HepG2 (cell line): ENCODE data around the gene VWA7. TPM values are rescaled to one million over a fixed set of nuclear protein-coding genes. Genes with fewer than 3 reads are reported as not detected.

Source experiments
- ARHGAP35 ChIP-seq: sonication (generic); formaldehyde crosslinking; IDR thresholded peaks from 2 replicates; pipeline ENCODE4 v1.9.0; 2022; ENCODE audit warnings: mild to moderate bottlenecking, inconsistent platforms, moderate library complexity, missing genetic modification reagents, borderline replicate concordance
- ARNT2 ChIP-seq: sonication (generic); formaldehyde crosslinking; IDR thresholded peaks from 2 replicates; pipeline ENCODE4 v1.8.0; 2022; ENCODE audit warnings: mild to moderate bottlenecking, low read depth, missing genetic modification reagents, moderate library complexity
- ATF4 ChIP-seq, 2 experiments: fragments of 450-650 bp in 1 of 2; sonication (generic) in 1 of 2; formaldehyde crosslinking; IDR thresholded peaks; 2 replicates each; pipeline versions ENCODE4 v1.5.0 to v1.8.0; 2020 to 2022; ENCODE audit warnings: mild to moderate bottlenecking in 1 of 2, missing genetic modification reagents in 1 of 2
- EEA1 ChIP-seq: sonication (generic); formaldehyde crosslinking; IDR thresholded peaks from 2 replicates; pipeline ENCODE4 v1.5.1; 2020; ENCODE audit warnings: mild to moderate bottlenecking, missing genetic modification reagents, borderline replicate concordance
- ELF3 ChIP-seq: IDR thresholded peaks from 2 replicates; pipeline ENCODE4 v1.6.1; 2016; ENCODE audit warnings: missing genetic modification reagents, missing compliant biosample characterization
- HNF1B ChIP-seq: sonication (generic); formaldehyde crosslinking; IDR thresholded peaks from 2 replicates; pipeline ENCODE4 v1.5.1; 2020; ENCODE audit warnings: mild to moderate bottlenecking, moderate library complexity, missing genetic modification reagents
- ISL2 ChIP-seq: sonication (generic); formaldehyde crosslinking; IDR thresholded peaks from 2 replicates; pipeline ENCODE4 v1.5.0; 2020; ENCODE audit warnings: missing genetic modification reagents
- NCOR1 ChIP-seq: fragments of 200-600 bp; sonication (generic); IDR thresholded peaks from 2 replicates; pipeline ENCODE4 v1.7.0; 2017; ENCODE audit warnings: antibody characterized with exemption, low read length, borderline replicate concordance
- PHF8 ChIP-seq: sonication (generic); formaldehyde crosslinking; IDR thresholded peaks from 2 replicates; pipeline ENCODE4 v1.5.0; 2020; ENCODE audit warnings: missing genetic modification reagents
- PRDM4 ChIP-seq: sonication (generic); formaldehyde crosslinking; IDR thresholded peaks from 2 replicates; pipeline ENCODE4 v1.9.0; 2021; ENCODE audit warnings: missing genetic modification reagents, borderline replicate concordance
- SCMH1 ChIP-seq: sonication (generic); formaldehyde crosslinking; IDR thresholded peaks from 2 replicates; pipeline ENCODE4 v1.9.0; 2021; ENCODE audit warnings: missing genetic modification reagents, mild to moderate bottlenecking, borderline replicate concordance
- SMAD1 ChIP-seq: sonication (generic); formaldehyde crosslinking; IDR thresholded peaks from 2 replicates; pipeline ENCODE4 v1.4.0; 2020; ENCODE audit warnings: missing genetic modification reagents, low read depth, mild to moderate bottlenecking, borderline replicate concordance
- SMARCC2 ChIP-seq: fragments of 450-650 bp; IDR thresholded peaks from 2 replicates; pipeline ENCODE4 v1.6.1; 2017; ENCODE audit warnings: antibody characterized with exemption, mild to moderate bottlenecking
- TSC22D2 ChIP-seq: sonication (generic); formaldehyde crosslinking; IDR thresholded peaks from 2 replicates; pipeline ENCODE4 v1.5.1; 2020; ENCODE audit warnings: missing genetic modification reagents, mild to moderate bottlenecking, borderline replicate concordance
- ZFX ChIP-seq: sonication (generic); formaldehyde crosslinking; IDR thresholded peaks from 2 replicates; pipeline ENCODE4 v1.4.0; 2020; ENCODE audit warnings: mild to moderate bottlenecking, low read depth, missing genetic modification reagents, moderate library complexity
- ZNF224 ChIP-seq: sonication (generic); formaldehyde crosslinking; IDR thresholded peaks from 2 replicates; pipeline ENCODE4 v1.5.0; 2020; ENCODE audit warnings: mild to moderate bottlenecking, missing genetic modification reagents
- ZNF251 ChIP-seq: sonication (generic); formaldehyde crosslinking; IDR thresholded peaks from 2 replicates; pipeline ENCODE4 v1.9.0; 2021; ENCODE audit warnings: mild to moderate bottlenecking, missing genetic modification reagents
- ZNF274 ChIP-seq: sonication (generic); formaldehyde crosslinking; IDR thresholded peaks from 2 replicates; pipeline ENCODE4 v1.5.1; 2020; ENCODE audit warnings: mild to moderate bottlenecking, missing genetic modification reagents
- ZNF276 ChIP-seq: sonication (generic); formaldehyde crosslinking; IDR thresholded peaks from 2 replicates; pipeline ENCODE4 v1.4.0; 2020; ENCODE audit warnings: mild to moderate bottlenecking, low read depth, missing genetic modification reagents
- ZNF546 ChIP-seq: sonication (generic); formaldehyde crosslinking; conservative IDR thresholded peaks from 2 replicates; pipeline ENCODE4 v1.8.1; 2023; ENCODE audit warnings: mild to moderate bottlenecking, missing genetic modification reagents
- ZNF883 ChIP-seq: sonication (generic); formaldehyde crosslinking; IDR thresholded peaks from 2 replicates; pipeline ENCODE4 v1.5.1; 2020; ENCODE audit warnings: mild to moderate bottlenecking, missing genetic modification reagents; ENCODE audit errors: not compliant biosample characterization
- ZSCAN25 ChIP-seq: sonication (generic); formaldehyde crosslinking; IDR thresholded peaks from 2 replicates; pipeline ENCODE4 v1.8.0; 2022; ENCODE audit warnings: mild to moderate bottlenecking, missing genetic modification reagents
- polyA plus RNA-seq, 8 experiments: library from polyadenylated mRNA; depleted of rRNA in 3 of 8; stranded (reverse) in 7 of 8; unstranded in 1 of 8; fragments of >200 nt; fragmentation: Illumina TruSeq in 4 of 8; extraction: Trizol in 4 of 8; gene quantifications; 2 replicates each; pipeline versions ENCODE4 v1.2.1 to v1.2.3, GENCODE V29; 2011 to 2016; ENCODE audit warnings: low read depth in 4 of 8, missing spikeins in 1 of 8, mixed read lengths in 1 of 8; ENCODE audit not compliant: insufficient read depth in 1 of 8
- total RNA-seq, 5 experiments: library from RNA; depleted of rRNA; stranded (reverse); fragments of >200 nt; fragmentation: Illumina TruSeq; extraction: Trizol; gene quantifications; 2 replicates each; pipeline ENCODE4 v1.2.3, GENCODE V29; 2016; ENCODE audit warnings: low read depth in 1 of 5

Gene VWA7
- total and polyA plus RNA-seq, 2 of the 13 experiments (the other 11 are each of a cell fraction or from before 2014, with no cell fraction given), result 0.86 to 3.3 TPM

- TF ChIP-seq ATF4 (CRISPR knock-in tag; IDR thresholded peaks at IDR 0.05) (0 out of 4 replicates have a peak, but pooled peaks of 1 of the 2 experiments have one; percentile 27), NCOR1 (peak; percentile 79), PHF8 (CRISPR knock-in tag) (no peak; the same call in none of the 2 replicates), ZNF251 (CRISPR knock-in tag) (no peak), ZNF276 (CRISPR knock-in tag) (0 out of 2 replicates have a peak, but pooled peaks have one; percentile 38), HNF1B (CRISPR knock-in tag) (peak; percentile 86), PRDM4 (CRISPR knock-in tag) (no peak; the same call in 1 of the 2 replicates), ZNF883 (CRISPR knock-in tag) (peak; percentile 81), TSC22D2 (CRISPR knock-in tag) (no peak; the same call in 1 of the 2 replicates), ISL2 (CRISPR knock-in tag) (0 out of 2 replicates have a peak, but pooled peaks have one; percentile 15), EEA1 (CRISPR knock-in tag) (0 out of 2 replicates have a peak, but pooled peaks have one; percentile 55), ARNT2 (CRISPR knock-in tag) (peak; percentile 78; the same call in 1 of the 2 replicates), SMARCC2 (no peak), ZNF546 (no peak), ZFX (CRISPR knock-in tag) (peak; percentile 28), ZSCAN25 (CRISPR knock-in tag) (no peak; the same call in 1 of the 2 replicates), ZNF274 (CRISPR knock-in tag) (peak; percentile 69), SMAD1 (CRISPR knock-in tag) (peak; percentile 26; the same call in 1 of the 2 replicates), ELF3 (CRISPR knock-in tag) (no peak), ZNF224 (CRISPR knock-in tag) (peak; percentile 70; the same call in 1 of the 2 replicates), SCMH1 (no peak), ARHGAP35 (CRISPR knock-in tag) (peak; percentile 36; the same call in 1 of the 2 replicates)
Measured at GRCh38 chr6:31729979-31730630, 47.0 kb downstream of the VWA7 start (continued).
